Gastroesophageal sphincter (tissue), 4 donors: ENCODE results near the gene TAS2R20. TPM values are rescaled to one million over a fixed set of nuclear protein-coding genes. Genes with fewer than 3 reads are reported as not detected.
A peak's percentile ranks its signal among the peaks of the same experiment; 100 is the strongest.

Experiments
- ATAC-seq: fragments of 150-250 bp; one replicate; pipeline ENCODE4 v1.9.1; 2016; ENCODE audit warnings: mild to moderate bottlenecking, moderate library complexity
- H3K27ac ChIP-seq, 4 donors: fragments of 200-600 bp; sonication (generic) in 3 of 4; 1 replicate in 3 of 4; 2 replicates in 1 of 4; pipeline ENCODE4 v1.5.1; 2016 to 2019
- H3K27me3 ChIP-seq: fragments of 200-600 bp; sonication (generic); one replicate; pipeline ENCODE4 v1.5.1; 2019
- H3K36me3 ChIP-seq, 2 donors: fragments of 200-600 bp; sonication (generic); one replicate each; pipeline ENCODE4 v1.5.1; 2019; ENCODE audit warnings: control low read depth in 1 of 2
- H3K4me1 ChIP-seq, 3 donors: fragments of 200-600 bp; sonication (generic); 1 replicate in 2 of 3; 2 replicates in 1 of 3; pipeline ENCODE4 v1.5.1; 2016 to 2019; ENCODE audit warnings: control low read depth in 2 of 3
- H3K4me3 ChIP-seq, 2 donors: fragments of 200-600 bp; sonication (generic); one replicate each; pipeline ENCODE4 v1.5.1; 2019; ENCODE audit warnings: mild to moderate bottlenecking in 1 of 2, moderate library complexity in 1 of 2
- H3K9me3 ChIP-seq, 3 donors: fragments of 200-600 bp; sonication (generic); one replicate each; pipeline ENCODE4 v1.5.1; 2017 to 2019; ENCODE audit warnings: control low read depth in 2 of 3
- CTCF ChIP-seq, 4 experiments: fragments of 200-600 bp in 2 of 4; fragments of 450-650 bp in 2 of 4; sonication (generic) in 1 of 4; IDR thresholded peaks; one replicate each; pipeline ENCODE4 v1.5.1; 2017 to 2019; ENCODE audit warnings: antibody characterized with exemption in 4 of 4, mild to moderate bottlenecking in 2 of 4, moderate library complexity in 2 of 4
- EP300 ChIP-seq: sonication (generic); formaldehyde crosslinking; IDR thresholded peaks from one replicate; pipeline ENCODE4 v1.6.1; 2017; ENCODE audit warnings: antibody characterized with exemption, mild to moderate bottlenecking
- POLR2A ChIP-seq, 2 donors: fragments of 450-650 bp; IDR thresholded peaks; one replicate each; pipeline ENCODE4 v1.6.1; 2017; ENCODE audit warnings: antibody characterized with exemption in 2 of 2, mild to moderate bottlenecking in 2 of 2, moderate library complexity in 1 of 2
- POLR2AphosphoS5 ChIP-seq: sonication (generic); formaldehyde crosslinking; IDR thresholded peaks from one replicate; pipeline ENCODE4 v1.6.1; 2017; ENCODE audit warnings: antibody characterized with exemption
- WGBS, 2 donors: methylation state at CpG; one replicate each; pipeline ENCODE4 v1.1.5; 2018; ENCODE audit warnings: low coverage in 1 of 2; 5-methylcytosine and 5-hydroxymethylcytosine counted together
- total RNA-seq, 4 donors: library from RNA; depleted of rRNA; stranded (reverse); fragments of >200 nt; gene quantifications; one replicate each; pipeline ENCODE4 v1.1.0, GENCODE V29; 2016

The TAS2R20 gene
- total RNA-seq, 4 donors from 2014 or later, result 1.8 to 8.9 (median 3.9) TPM; not detected in 1

GRCh38 chr12:10974965-10975364 lies 23.1 kb downstream of the TAS2R20 start:
- Histone ChIP-seq H3K27ac (no peak overlapping the region), H3K4me3 (no peak overlapping the region), H3K4me1 (no peaks in the 10 kb centered on the region), H3K36me3 (no peaks in the 10 kb centered on the region), H3K27me3 (no peaks in the 10 kb centered on the region), H3K9me3 (no peaks in the 10 kb centered on the region)
- TF ChIP-seq POLR2AphosphoS5 (no peak), CTCF (IDR thresholded peaks at IDR 0.05) (no peak), POLR2A (IDR thresholded peaks at IDR 0.05) (no peak), EP300 (no peak)
- WGBS, 2 donors, result 77 to 79% methylated on average over 3 of the region's 3 CpGs
- no peak for ATAC-seq

- Histone ChIP-seq H3K4me1 (peaks cover 0 to 16% (median 0%) of the 10 kb centered on the region in 3 donors), H3K27me3 (no peaks in the 10 kb centered on the region), H3K9me3 (no peaks in the 10 kb centered on the region), H3K36me3 (no peaks in the 10 kb centered on the region), H3K27ac (no peak overlapping the region), H3K4me3 (no peak overlapping the region)
- peak; percentile 32 for TF ChIP-seq POLR2AphosphoS5
- TF ChIP-seq EP300, result no peak
- no peak for TF ChIP-seq CTCF (IDR thresholded peaks at IDR 0.05)
- TF ChIP-seq POLR2A (IDR thresholded peaks at IDR 0.05), result no peak
- WGBS, 2 donors, result 51 to 53% methylated on average over 6 to 11 of the region's 15 CpGs
- peak; percentile 55 for ATAC-seq
Observed at GRCh38 chr12:10968765-10969456, 29.2 kb downstream of the TAS2R20 start.

- Histone ChIP-seq H3K27ac (no peak overlapping the region), H3K4me3 (no peak overlapping the region), H3K27me3 (no peaks in the 10 kb centered on the region), H3K4me1 (peaks cover 0 to 16% (median 0%) of the 10 kb centered on the region in 3 donors), H3K36me3 (no peaks in the 10 kb centered on the region), H3K9me3 (no peaks in the 10 kb centered on the region)
- 63 to 88% methylated on average over 1 to 2 of the region's 2 CpGs for WGBS, 2 donors
- TF ChIP-seq EP300, result no peak
- no peak for TF ChIP-seq POLR2A (IDR thresholded peaks at IDR 0.05)
- TF ChIP-seq POLR2AphosphoS5, result no peak
- no peak for TF ChIP-seq CTCF (IDR thresholded peaks at IDR 0.05)
- ATAC-seq, result no peak
Observed at GRCh38 chr12:10967409-10967808, 30.7 kb downstream of the TAS2R20 start.

- H3K4me3 ChIP-seq, result no peak overlapping the region
- peaks cover 0 to 16% (median 0%) of the 10 kb centered on the region in 3 donors for H3K4me1 ChIP-seq
- ATAC-seq, result no peak
- no peaks in the 10 kb centered on the region for H3K9me3 ChIP-seq
- H3K27me3 ChIP-seq, result no peaks in the 10 kb centered on the region
- no peak overlapping the region for H3K27ac ChIP-seq
- H3K36me3 ChIP-seq, result no peaks in the 10 kb centered on the region
- TF ChIP-seq CTCF (IDR thresholded peaks at IDR 0.05), result no peak
- no peak for TF ChIP-seq POLR2AphosphoS5
- no peak for TF ChIP-seq EP300
- no peak for TF ChIP-seq POLR2A (IDR thresholded peaks at IDR 0.05)
Observed at GRCh38 chr12:10966314-10966713, 31.8 kb downstream of the TAS2R20 start.

GRCh38 chr12:10965476-10965875 lies 32.6 kb downstream of the TAS2R20 start:
- H3K9me3 ChIP-seq, result no peaks in the 10 kb centered on the region
- no peaks in the 10 kb centered on the region for H3K36me3 ChIP-seq
- no peak for ATAC-seq
- no peaks in the 10 kb centered on the region for H3K27me3 ChIP-seq
- no peak overlapping the region for H3K4me3 ChIP-seq
- WGBS, 2 donors, result 85 to 94% methylated on average over 1 of the region's 1 CpG
- TF ChIP-seq POLR2AphosphoS5 (no peak), EP300 (no peak), POLR2A (IDR thresholded peaks at IDR 0.05) (no peak), CTCF (IDR thresholded peaks at IDR 0.05) (no peak)
- H3K27ac ChIP-seq, result no peak overlapping the region
- peaks cover 0 to 16% (median 0%) of the 10 kb centered on the region in 3 donors for H3K4me1 ChIP-seq
